MM.1S (cell line): ENCODE results near the gene PDCD5.

Experiments used
- DNase-seq: peaks from one replicate; pipeline ENCODE4 v3.0.0-alpha.2; 2015
- H2AFZ ChIP-seq: fragments of 300-600 bp; sonication (generic); 2 replicates; pipeline ENCODE4 v1.6.0; 2016; ENCODE audit warnings: antibody characterized with exemption, low read length
- H3F3A ChIP-seq: fragments of 300-600 bp; sonication (generic); 2 replicates; pipeline ENCODE4 v1.6.1; 2016; ENCODE audit warnings: mild to moderate bottlenecking, antibody characterized with exemption, low read length, moderate library complexity, mixed read lengths; ENCODE audit not compliant: insufficient read depth
- H3K27ac ChIP-seq: fragments of 300-600 bp; sonication (generic); 2 replicates; pipeline ENCODE4 v1.5.1; 2016; ENCODE audit warnings: mild to moderate bottlenecking, low read length
- H3K27me3 ChIP-seq: fragments of 300-600 bp; sonication (generic); replicated peaks from 2 replicates; pipeline ENCODE4 v1.6.0; 2016; ENCODE audit warnings: low read length; ENCODE audit not compliant: insufficient read depth
- H3K36me3 ChIP-seq: fragments of 300-600 bp; sonication (generic); replicated peaks from 2 replicates; pipeline ENCODE4 v1.6.1; 2016; ENCODE audit warnings: mild to moderate bottlenecking, low read length, mixed read lengths; ENCODE audit not compliant: insufficient read depth
- H3K4me1 ChIP-seq: fragments of 300-600 bp; sonication (generic); 2 replicates; pipeline ENCODE4 v1.6.1; 2016; ENCODE audit warnings: low read length, mixed read lengths
- H3K4me2 ChIP-seq: fragments of 300-600 bp; sonication (generic); 2 replicates; pipeline ENCODE4 v1.6.0; 2016; ENCODE audit warnings: low read depth, low read length
- H3K4me3 ChIP-seq: fragments of 300-600 bp; sonication (generic); 2 replicates; pipeline ENCODE4 v1.5.1; 2016; ENCODE audit warnings: low read length, mixed read lengths
- H3K79me2 ChIP-seq: fragments of 300-600 bp; sonication (generic); 2 replicates; pipeline ENCODE4 v1.6.1; 2016; ENCODE audit warnings: mixed run types, low read length, mixed read lengths
- H3K9ac ChIP-seq: fragments of 300-600 bp; sonication (generic); 2 replicates; pipeline ENCODE4 v1.6.1; 2016; ENCODE audit warnings: low read length, mixed read lengths
- H3K9me2 ChIP-seq: fragments of 300-600 bp; sonication (generic); replicated peaks from 2 replicates; pipeline ENCODE4 v1.6.1; 2016; ENCODE audit warnings: mild to moderate bottlenecking, low read length, mixed read lengths; ENCODE audit not compliant: insufficient read depth
- H3K9me3 ChIP-seq: fragments of 300-600 bp; sonication (generic); replicated peaks from 2 replicates; pipeline ENCODE4 v1.6.1; 2016; ENCODE audit warnings: mild to moderate bottlenecking, low read length, mixed read lengths; ENCODE audit not compliant: insufficient read depth
- H4K20me1 ChIP-seq: fragments of 300-600 bp; sonication (generic); 2 replicates; pipeline ENCODE4 v1.6.1; 2016; ENCODE audit warnings: mild to moderate bottlenecking, low read length, moderate library complexity, mixed read lengths; ENCODE audit not compliant: insufficient read depth
- CTCF ChIP-seq: fragments of 300-600 bp; sonication (generic); IDR thresholded peaks from 2 replicates; pipeline ENCODE4 v1.5.1; 2016; ENCODE audit warnings: antibody characterized with exemption, low read length, mixed read lengths
- EZH2 ChIP-seq: fragments of 300-600 bp; sonication (generic); optimal IDR thresholded peaks from 2 replicates; pipeline ENCODE3; 2017; ENCODE audit warnings: low read depth, mild to moderate bottlenecking, antibody characterized with exemption, low read length, mixed read lengths
- EZH2phosphoT487 ChIP-seq: fragments of 300-600 bp; sonication (generic); IDR thresholded peaks from 2 replicates; pipeline ENCODE4 v1.6.1; 2018; ENCODE audit warnings: antibody characterized with exemption, low read length

PDCD5 gene

GRCh38 chr19:32631381-32631780 lies 50.4 kb downstream of the PDCD5 start:
- no peaks in the 10 kb centered on the region for H3K9me3 ChIP-seq
- H4K20me1 ChIP-seq: no peaks in the 10 kb centered on the region
- no peak overlapping the region for H3K4me3 ChIP-seq
- TF ChIP-seq EZH2: no peak
- TF ChIP-seq EZH2phosphoT487: no peak
- TF ChIP-seq CTCF: no peak
- no peak overlapping the region for H3K9ac ChIP-seq
- no peaks in the 10 kb centered on the region for H3K9me2 ChIP-seq
- no peaks in the 10 kb centered on the region for H3K79me2 ChIP-seq
- H3K4me1 ChIP-seq: no peaks in the 10 kb centered on the region
- no peaks in the 10 kb centered on the region for H3F3A ChIP-seq
- no peak overlapping the region for H3K4me2 ChIP-seq
- no peak for DNase-seq
- H2AFZ ChIP-seq: no peak overlapping the region
- H3K36me3 ChIP-seq: no peaks in the 10 kb centered on the region
- no peaks in the 10 kb centered on the region for H3K27me3 ChIP-seq
- H3K27ac ChIP-seq: no peak overlapping the region
